ENCODE data around the gene CCDC6.
"Not testable (repeated sequence)": the region's sequence is repeated elsewhere in the genome, so short reads cannot be mapped to it uniquely, and the experiment has no call there.

The CCDC6 gene

DNA sequence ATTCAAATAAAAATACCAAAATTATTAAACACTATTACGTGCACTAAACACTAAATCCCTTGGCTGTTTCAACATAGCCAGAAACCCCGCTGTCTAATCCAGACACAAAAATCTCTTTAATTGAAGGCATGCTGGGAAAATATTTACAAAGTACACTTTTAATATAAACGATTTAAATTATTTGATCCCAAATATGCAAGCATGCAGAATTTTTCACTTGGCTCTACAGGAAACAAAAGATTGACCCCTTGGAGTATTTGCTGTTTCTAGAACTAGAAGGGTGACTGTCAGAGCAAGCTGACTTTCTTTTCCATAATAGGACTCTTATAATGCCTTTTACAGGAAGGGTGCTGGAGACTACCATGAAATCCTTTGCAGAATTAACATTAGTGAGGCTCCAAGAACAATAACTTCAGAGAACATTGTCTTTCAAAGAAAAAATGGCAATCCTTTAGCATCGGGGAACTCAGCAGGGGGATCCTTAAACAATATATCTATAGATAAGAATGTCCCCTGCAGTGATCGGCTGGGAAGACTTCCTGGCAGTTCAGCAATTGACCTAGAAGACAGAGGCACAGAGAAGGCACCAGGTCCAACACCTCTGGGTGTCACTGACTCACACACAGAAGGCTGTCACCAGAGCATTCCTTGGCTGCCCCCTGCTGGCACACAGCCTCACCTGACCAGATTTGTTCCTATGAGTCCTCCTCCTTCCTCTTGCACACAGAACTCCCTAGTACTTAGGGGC lies 97.3 kb downstream of the CCDC6 start:
- peak; percentile 59 for DNase-seq (ENCODE audit: low read depth)

DNA sequence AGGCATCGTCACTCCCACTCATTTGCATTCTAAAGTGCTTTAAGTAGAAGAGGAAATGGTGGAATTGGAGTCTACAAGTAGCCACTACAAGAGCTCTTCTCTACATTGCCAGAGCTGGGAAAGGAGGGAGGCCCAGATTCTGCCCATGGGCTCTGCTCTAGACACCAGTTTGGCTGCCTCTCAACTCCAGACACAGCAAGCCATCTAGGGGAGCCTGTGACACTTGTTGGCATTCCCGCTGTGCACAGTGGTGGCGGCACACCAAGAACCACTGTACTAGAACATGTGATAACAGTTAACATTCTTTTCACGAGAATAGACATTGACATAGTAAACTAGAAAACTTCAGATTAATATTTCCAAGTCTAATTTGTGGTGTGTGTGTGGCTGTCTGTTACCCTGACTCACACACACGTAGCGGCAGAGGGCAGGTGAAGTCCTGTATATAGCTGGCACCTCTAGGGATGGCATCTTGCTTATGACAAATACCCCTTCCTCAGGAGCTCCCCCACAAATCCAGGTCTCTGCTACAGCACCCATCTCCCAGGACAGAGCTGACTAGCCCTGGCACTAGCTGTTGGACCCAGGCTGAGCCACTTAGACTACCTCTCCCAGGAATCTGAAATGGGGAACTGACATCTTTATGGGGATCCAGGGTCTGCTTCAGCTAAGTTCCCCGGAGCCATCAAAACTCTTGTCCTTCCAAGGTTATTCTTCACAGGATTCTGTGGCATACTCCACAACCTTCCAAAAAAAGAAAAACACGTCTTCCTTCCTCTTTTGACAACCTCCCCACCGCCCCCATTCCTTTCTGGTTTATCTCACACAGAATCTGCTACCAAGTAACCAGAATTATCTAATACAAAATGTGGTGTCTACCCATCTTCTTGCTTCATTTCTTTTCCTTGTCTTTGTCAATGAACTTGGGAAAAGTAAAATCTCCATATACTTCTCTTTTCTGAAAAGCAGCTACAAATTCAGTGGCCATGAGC lies 98.4 kb downstream of the CCDC6 start:
- DNase-seq (ENCODE audit: low read depth) = no peak

DNA sequence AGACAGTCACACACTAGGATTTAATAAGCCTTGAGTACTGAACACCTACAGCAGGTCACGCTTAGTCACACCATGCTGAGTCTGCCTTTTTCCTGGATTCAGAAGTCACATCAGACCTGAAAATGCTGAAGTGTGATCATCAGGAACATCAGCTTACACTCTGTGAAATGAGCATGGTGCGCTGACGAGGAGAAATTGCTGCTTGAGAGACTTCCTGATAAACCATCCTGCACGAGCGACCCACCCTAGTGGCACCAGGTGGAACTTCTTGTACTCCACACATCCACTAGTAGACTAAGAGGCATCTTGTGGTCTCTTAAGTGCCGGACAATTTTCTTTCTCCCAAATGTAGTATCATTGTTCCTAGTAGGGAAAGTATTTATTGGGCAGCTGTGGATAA lies 101.3 kb downstream of the CCDC6 start:
- no peak for DNase-seq (ENCODE audit: low read depth)

DNA sequence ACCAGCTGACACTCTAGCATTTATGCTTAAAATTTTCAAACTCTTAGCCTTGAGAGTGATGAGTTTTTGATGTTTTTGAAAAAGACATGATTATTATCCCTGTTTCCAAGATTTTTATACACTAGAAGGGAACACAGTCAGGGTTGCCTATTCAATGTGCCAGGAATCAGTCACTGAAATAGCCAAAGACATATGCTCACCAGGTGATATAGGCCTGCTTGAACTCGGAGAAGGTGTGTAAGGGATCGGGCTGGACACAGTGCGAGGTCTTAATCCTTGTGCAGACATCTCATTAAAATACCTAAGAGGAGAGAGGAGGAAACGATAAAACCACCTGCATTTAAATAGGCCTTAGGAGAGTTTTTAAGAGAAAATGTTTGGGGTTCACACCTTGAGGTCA lies 102.1 kb downstream of the CCDC6 start:
- DNase-seq (ENCODE audit: low read depth) = no peak

DNA sequence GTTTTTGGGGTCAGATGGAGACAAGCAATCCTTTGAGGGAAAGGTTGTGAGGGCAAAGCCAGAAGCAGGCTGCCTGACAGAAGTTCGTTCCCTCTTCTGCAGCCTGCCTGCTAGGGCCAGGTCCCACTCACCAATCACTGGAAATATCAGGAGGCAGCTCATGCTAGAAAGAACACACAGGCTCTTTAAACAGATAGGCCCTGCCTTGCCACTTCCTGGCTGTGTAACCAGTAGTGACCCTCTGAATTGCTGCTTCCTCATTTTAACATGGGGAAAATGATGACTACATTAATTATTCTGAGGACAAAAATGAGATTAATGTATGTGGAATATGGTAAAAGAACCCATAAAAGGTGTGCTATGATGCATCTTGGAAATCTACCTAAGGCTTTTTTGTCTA lies 102.6 kb downstream of the CCDC6 start:
- DNase-seq (ENCODE audit: low read depth) = no peak

DNA sequence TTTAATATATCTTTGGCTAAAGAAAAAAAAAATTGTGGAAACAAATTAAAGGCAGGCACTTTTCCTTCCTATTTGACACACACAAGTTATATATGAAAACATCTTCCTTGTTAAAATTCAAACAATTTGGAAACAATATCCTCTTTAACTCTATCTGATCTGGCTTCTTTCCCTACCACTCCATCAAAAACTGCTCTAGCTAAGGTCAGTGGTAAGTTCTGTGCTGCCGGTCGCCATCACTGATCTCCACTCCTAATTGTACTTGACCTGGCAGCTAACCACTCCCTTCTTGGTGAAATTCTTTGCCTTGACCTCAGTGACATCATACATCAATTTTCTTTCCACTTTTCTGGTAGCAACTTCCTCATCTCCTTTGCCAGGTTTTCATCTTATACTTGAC lies 105.2 kb downstream of the CCDC6 start:
- no peak for DNase-seq (ENCODE audit: low read depth)

DNA sequence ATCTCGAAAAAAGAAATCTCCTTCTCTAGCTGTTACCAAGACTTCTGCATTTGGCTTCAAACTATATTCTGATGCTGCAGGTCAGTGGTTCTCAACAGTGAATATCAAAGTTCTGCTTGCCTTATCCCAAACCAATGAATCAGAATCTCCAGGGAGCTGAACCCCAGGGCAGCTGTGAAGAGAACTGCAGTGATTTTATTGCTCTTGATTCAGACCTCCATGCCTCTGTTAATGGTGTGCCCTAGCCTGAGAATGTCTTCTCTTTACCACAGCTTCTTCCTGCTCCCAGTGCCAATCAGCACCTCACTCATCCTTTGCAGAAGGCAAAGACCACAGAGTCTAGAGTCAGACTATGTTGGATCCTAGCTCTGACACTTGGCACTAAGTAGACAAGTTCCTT lies 106.9 kb downstream of the CCDC6 start:
- DNase-seq (ENCODE audit: low read depth) = no peak

DNA sequence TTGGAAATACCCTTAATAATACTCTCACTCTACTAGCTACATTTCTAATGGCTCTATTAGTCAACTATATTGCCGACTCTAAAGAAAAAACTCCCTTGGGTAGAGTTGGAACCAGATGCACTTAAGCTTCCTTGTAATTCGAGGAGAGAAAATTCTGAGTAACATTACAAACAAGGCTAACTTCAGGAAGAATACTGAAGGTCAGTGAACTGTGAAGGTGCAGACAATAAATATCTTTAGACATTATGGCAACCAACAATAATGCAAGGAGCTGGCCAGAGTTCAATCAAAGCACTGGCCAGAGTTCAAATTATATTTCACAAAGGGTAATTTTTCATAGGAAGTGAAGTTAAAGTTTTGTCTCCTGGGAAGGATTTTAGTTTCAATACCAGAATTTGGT lies 112.4 kb downstream of the CCDC6 start:
- DNase-seq (ENCODE audit: low read depth) = no peak

DNA sequence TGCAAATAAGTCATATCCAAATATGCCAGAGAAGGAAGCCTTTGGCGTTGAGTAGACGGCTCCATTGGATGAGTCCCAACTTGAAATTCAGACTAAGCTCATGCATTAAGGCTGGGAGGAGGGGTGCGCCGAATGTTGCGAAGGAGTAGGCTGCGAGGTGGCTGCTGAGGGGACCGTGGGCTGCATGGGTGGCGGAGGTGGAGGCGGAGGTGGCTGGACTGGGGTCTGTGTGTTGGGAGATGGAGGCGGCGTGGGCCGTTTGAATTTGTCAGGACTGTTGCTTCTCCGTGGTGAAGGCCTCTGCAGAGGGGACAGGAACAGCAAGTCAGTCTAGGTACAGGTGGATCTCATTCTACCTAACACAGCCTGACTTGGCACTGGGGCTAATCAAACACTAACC lies 113.5 kb downstream of the CCDC6 start:
- DNase-seq (ENCODE audit: low read depth) = no peak

DNA sequence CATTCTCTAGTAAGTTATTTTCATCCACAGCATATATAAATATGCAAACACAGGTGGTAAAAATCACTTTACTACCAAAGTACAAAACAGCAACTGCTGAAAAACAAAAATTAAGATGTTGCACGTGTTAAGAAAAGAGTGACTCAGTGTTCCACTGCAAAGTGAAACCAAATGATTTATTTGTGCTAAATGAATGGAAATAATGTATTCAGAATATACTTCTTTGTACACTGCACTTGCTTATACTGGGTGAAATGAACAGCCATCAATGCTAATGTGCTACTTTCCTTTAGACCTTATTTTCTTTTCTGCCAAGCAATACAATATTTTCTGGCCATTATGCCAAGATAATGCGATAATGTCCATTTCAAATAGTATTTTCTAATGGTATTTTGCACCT lies 114.8 kb downstream of the CCDC6 start:
- DNase-seq (ENCODE audit: low read depth) = no peak

DNA sequence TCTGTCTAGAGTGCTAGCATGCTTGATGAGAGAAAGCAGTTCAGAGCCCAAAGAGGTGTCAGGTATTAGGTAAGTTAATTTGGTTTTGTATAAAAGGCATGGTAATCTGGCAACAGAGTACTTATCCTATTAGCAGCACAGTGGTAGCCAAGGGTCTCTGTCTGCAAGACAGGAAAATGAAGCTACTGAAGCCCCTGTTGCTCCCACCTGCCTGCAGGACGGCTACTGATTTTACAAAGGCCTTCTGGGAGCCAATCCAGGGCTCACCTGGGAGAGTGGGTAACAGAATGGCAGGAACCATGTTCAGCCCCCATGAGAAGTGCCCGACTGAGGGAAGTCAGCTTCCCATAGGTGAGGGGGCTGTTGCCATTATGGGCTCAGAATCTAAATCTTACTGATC lies 116.3 kb downstream of the CCDC6 start:
- DNase-seq (ENCODE audit: low read depth) = not testable (repeated sequence)

DNA sequence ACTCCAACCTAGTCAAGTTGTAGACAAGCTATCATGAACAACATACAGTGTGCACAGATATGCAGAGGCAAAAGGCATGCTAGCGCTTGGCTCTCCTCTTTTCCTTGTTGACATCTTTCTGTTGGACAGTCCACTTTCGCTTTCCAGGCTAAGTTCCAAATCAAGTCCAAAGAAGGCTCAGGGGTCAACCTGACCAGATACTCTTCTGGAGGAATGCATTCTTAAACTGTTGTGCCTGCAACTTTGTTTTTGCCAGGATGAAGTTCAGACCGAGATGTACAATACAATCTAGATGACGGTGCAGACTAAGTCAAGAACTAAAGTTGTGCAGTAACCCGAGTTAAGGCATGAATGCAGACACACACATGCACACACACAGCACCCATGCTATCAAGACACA lies 117.4 kb downstream of the CCDC6 start:
- DNase-seq (ENCODE audit: low read depth) = not testable (repeated sequence)

DNA sequence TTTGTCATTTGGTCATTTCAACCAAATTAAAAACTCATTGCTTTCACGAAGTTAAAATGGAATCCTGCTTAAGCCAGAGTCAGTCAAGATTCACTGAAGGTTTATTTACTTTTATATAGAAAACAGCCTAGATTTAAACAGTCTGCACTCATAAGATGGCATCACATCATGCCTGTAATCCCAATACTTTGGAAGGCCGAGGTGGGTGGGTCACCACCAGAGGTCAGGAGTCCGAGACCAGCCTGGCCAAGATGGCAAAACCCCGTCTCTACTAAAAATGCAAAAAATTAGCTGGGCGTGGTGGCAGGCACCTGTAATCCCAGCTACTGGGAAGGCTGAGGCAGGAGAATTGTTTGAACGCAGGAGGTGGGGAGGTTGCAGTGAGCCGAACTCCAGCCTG lies 119.3 kb downstream of the CCDC6 start:
- DNase-seq (ENCODE audit: low read depth) = not testable (repeated sequence)

DNA sequence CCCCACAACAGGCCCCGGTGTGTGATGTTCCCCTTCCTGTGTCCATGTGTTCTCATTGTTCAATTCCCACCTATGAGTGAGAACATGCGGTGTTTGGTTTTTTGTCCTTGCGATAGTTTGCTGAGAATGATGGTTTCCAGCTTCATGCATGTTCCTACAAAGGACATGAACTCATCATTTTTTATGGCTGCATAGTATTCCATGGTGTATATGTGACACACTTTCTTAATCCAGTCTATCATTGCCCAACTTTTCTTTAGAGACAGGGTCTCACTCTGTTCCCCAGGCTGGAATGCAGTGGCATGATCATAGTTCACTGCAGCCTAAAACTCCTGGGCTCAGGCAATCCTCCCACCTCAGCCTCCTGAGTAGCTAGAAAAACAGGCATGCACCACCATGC lies 120.9 kb downstream of the CCDC6 start:
- not testable (repeated sequence) for DNase-seq (ENCODE audit: low read depth)

DNA sequence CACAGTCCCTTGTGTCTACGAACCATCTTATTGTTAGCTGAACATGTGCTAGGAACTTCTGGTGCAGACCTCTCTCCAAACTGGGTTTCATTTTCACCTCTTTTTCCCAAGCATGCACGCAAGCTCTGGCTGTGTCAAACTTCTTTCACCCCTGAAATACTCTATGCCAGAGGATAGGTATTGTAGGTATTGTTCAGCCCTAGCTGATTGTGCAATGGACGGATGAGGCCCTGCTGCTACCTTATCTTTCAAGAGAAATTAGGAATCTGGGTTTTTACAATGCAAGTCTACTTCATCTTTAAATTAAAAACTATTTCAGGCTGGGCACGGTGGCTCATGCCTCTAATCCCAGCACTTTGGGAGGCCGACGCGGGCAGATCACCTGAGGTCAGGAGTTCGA lies 124.8 kb downstream of the CCDC6 start:
- no peak for DNase-seq (ENCODE audit: low read depth)

DNA sequence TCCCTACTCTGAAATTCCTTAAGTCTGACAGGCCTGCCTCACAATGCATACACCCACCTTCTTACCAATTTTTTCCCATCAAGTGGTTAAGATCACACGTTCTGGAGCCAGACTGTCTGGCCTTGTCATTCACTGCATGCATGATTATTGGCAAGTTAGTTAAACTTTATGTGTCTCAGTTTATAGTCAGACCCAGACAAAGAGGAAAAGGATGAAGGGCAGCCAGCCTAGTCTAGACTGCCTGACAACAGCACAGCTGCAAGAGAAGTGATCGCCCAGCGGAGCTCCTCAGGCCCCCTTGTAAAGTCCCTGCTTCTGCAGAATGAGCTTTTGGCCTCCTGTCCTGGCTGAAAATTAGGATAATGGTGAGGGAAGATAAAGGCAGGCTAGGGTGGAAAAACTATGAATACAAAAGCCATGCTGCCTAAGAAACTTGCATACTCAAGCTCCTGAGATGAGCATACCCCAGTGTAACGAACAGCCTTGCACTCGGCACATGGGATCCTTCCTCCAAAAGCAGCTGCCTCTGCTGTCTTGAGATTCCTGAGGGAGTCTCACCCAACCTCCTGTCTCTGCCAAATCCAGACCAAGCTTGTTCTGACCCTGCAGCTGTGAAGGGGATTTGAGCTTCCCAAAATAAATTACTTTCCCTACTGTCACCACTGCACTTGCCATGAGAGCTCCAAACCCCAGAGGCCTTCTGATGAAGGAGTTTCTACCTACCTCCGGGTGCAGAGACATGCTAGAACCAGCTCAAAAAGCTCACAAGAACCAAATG lies 126.4 kb downstream of the CCDC6 start:
- no peak for DNase-seq (ENCODE audit: low read depth)

DNA sequence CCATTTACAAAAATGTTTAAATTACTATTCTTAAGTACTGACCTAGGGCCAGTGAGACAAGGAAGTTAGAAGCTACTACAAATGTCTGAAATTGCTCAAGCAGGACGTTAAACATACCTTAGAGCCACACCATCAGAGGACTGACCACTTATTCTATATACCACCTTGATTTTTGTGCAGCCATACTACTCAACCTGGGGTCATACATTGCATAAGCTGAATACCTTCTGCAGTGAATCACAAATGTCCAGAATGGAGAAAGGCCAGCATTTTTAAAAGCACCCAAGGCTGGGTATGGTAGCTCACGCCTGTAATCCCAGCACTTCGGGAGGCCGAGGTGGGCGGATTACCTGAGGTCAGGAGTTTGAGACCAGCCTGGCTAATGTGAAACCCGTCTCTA lies 131.9 kb downstream of the CCDC6 start:
- DNase-seq (ENCODE audit: low read depth) = no peak

DNA sequence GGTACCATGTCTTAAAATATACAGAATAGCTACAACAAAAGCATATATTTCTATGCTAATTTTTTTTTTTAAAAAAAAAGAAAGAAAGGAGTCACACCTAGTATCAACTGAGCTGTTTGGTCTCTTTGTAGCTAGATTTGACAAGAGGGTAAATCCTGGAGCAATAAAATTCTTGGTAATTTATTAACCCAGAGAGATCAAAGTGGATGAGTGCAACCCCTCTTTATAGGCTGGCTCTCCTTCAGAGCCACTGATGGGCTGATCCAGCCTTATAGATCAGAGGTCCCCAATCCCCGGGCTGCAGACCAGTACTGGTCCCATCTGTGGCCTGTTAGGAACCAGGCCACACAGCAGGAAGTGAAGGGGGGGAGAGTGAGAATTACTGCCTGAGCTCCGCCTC lies 133.3 kb downstream of the CCDC6 start:
- no peak for DNase-seq (ENCODE audit: low read depth)

DNA sequence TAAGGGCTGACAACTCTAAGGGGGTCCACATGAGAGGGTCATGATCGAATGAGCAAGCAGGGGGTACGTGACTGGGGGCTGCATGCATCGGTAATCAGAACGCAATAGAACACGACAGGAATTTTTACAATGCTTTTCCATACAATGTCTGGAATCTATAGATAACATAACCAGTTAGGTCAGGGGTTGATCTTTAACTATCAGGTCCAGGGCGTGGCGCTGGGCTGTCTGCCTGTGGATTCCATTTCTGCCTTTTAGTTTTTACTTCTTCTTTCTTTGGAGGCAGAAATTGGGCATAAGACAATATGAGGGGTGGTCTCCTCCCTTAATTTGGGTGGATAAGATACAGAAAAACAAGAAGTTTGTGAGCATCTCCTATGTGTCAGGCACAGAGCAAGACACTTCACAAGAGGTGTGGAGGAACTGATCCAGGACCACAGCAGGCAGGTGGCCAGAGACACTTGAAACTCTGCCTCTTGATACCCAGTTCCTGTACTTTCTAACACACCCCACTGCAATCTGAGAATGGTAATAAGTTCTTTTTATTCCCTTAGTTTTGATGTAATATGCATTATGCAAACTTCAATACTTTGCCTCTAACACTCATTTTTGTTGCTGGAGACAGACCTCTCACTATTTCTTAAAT lies 135.1 kb downstream of the CCDC6 start:
- no peak for DNase-seq (ENCODE audit: low read depth)

DNA sequence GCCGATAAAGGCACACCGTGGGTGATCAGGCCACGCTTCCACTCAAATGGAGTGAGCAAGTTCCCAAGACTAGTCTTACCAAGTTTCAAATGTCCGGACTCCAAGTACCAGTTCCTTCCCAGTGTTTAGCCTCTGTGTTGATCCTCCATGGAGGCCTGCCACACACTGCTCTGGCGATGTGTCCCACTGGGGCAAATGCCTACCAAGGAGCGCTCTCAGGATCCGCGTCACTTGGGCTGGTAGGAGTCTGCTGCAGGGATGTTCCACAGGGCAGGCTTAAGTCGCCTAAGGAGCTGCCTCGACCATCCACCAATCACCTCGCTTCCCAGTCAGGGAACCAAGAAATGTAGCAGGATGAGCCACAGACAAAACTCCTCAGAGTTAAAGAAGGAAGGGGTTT lies 135.7 kb downstream of the CCDC6 start:
- no peak for DNase-seq (ENCODE audit: low read depth)

DNA sequence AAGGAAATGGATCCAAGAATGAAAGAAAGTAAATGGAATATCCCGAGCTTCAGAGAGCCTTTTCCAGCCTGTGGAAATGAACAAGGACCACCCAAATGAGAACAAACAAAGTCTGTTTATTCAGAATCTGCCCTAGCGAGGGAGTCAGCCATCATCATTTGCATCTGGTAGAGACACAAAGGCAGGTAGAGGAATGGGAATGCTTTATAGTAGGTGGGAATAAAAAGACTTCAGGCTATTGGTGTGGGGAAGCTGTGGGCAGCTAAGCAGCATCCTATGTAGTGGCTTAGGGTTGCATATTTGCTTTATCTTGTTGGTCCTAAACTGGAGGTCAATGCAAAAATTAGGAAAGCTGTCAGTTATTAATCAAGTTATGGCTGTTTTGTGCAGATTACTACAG lies 143.9 kb downstream of the CCDC6 start:
- no peak for DNase-seq (ENCODE audit: low read depth)

DNA sequence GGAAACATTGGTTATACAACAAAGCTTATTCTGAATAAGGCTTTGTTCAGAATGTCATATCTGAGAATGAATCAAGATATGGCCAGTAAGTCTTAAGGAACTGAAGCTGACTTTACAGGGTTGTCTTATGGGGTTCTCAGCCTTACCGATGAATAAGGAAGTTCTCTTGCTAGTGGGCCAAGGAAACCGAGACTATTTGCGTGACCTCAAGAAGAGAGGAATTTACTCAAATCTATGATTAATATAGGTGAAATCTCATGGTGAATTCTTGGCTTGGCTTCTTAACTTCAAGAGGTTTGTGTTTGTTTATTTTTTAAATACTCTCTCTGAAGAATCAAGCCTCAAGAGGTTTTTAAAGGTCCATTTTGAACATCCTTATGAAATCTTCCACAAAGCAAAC lies 148.4 kb downstream of the CCDC6 start:
- DNase-seq (ENCODE audit: low read depth) = peak; percentile 14
